Measurements from ENCODE around the gene DOCK2. TPM values are rescaled to one million over a fixed set of nuclear protein-coding genes. Genes with fewer than 3 reads are reported as not detected.

DOCK2 gene
- polyA plus RNA-seq, 1 of the 3 experiments (the other 2 are of a cell fraction) = 3.8 TPM

- Histone ChIP-seq H3K4me2 (no peak overlapping the region), H3K9me2 (no peaks in the 10 kb centered on the region), H3K79me2 (ENCODE audit: insufficient read depth) (no peaks in the 10 kb centered on the region), H4K20me1 (ENCODE audit: insufficient read depth) (no peaks in the 10 kb centered on the region), H3K27ac (ENCODE audit: low read depth in 2 of 2, low read length in 1 of 2) (peak overlapping the region in 1 of 2 experiments; percentile 37; a peak in 1 of 4 replicates), H2AFZ (ENCODE audit: low read depth) (no peak overlapping the region), H3K9ac (no peak overlapping the region), H3F3A (replicated peaks; ENCODE audit: insufficient read depth) (no peaks in the 10 kb centered on the region), H3K4me3 (ENCODE audit: low read depth in 2 of 2, low read length in 1 of 2) (no peak overlapping the region), H3K36me3 (replicated peaks in 1 of 2; ENCODE audit: control insufficient read depth in 1 of 2, insufficient read depth in 2 of 2, low read length in 1 of 2) (no peaks in the 10 kb centered on the region), H3K27me3 (ENCODE audit: insufficient read depth) (no peaks in the 10 kb centered on the region), H3K9me3 (no peaks in the 10 kb centered on the region), H3K4me1 (ENCODE audit: control insufficient read depth in 1 of 2, insufficient read depth in 2 of 2, low read depth in 1 of 2, low read length in 1 of 2) (no peaks in the 10 kb centered on the region)
- ChIA-PET POLR2A (no interaction called here), CTCF (interaction anchor here (2.2 to 6.2 kb wide), 2 partner anchors 19 to 63 kb away, joined by 7 to 33 read pairs; no protein-coding TSS in a partner anchor)
- TF ChIP-seq USF1 (IDR thresholded peaks at IDR 0.05; ENCODE audit: borderline replicate concordance, low read depth) (no peak), PBX3 (IDR thresholded peaks at IDR 0.05) (no peak), FOXJ3 (CRISPR knock-in tag; IDR thresholded peaks at IDR 0.05) (no peak), TAF1 (IDR thresholded peaks at IDR 0.05; ENCODE audit: borderline replicate concordance, low read depth, low read length) (no peak), NRF1 (IDR thresholded peaks at IDR 0.05; ENCODE audit: low read depth, low read length) (no peak), RXRA (IDR thresholded peaks at IDR 0.05; ENCODE audit: borderline replicate concordance, low read depth) (no peak), GABPA (IDR thresholded peaks at IDR 0.05; ENCODE audit: low read depth) (no peak), TEAD4 (IDR thresholded peaks at IDR 0.05; ENCODE audit: borderline replicate concordance, insufficient read depth) (no peak), REST (IDR thresholded peaks at IDR 0.05; ENCODE audit: low read depth, low read length) (no peak), ELF1 (IDR thresholded peaks at IDR 0.05) (no peak), CHD2 (IDR thresholded peaks at IDR 0.05; ENCODE audit: low read length, partially characterized antibody) (no peak), MXI1 (IDR thresholded peaks at IDR 0.05; ENCODE audit: low read depth, low read length) (no peak), GATA2 (CRISPR knock-in tag; IDR thresholded peaks at IDR 0.05) (no peak), USF2 (IDR thresholded peaks at IDR 0.05; ENCODE audit: borderline replicate concordance, low read depth, low read length) (no peak), POLR2AphosphoS5 (IDR thresholded peaks at IDR 0.05; ENCODE audit: low read depth, low read length) (no peak)
- DNase-seq = no peak
- WGBS (ENCODE audit: low lambda C conversion rate) = 78% methylated on average over 2 of the region's 2 CpGs
Measured at GRCh38 chr5:170120576-170120975, 483.5 kb downstream of the DOCK2 start.

Data from SK-N-SH (cell line).